Upper lobe of left lung (tissue), 6 donors: ENCODE results near the gene ARMH4. TPM values are rescaled to one million over a fixed set of nuclear protein-coding genes. Genes with fewer than 3 reads are reported as not detected.

Source experiments
- ATAC-seq, 2 donors: fragments of 200-7000 bp; cut with Tn5 transposase; one replicate each; pipeline ENCODE4 v1.9.1; 2022; ENCODE audit warnings: mild to moderate bottlenecking in 2 of 2, moderate library complexity in 2 of 2; ENCODE audit not compliant: low FRiP score in 2 of 2
- DNase-seq, 2 donors: peaks; one replicate each; pipeline ENCODE4 v3.0.0-alpha.2; 2019 to 2020
- H3K27ac ChIP-seq, 4 donors: fragments of 200-600 bp; sonication (generic); one replicate each; pipeline ENCODE4 v1.5.1; 2016 to 2019
- H3K27me3 ChIP-seq, 4 donors: fragments of 200-600 bp; sonication (generic); one replicate each; pipeline ENCODE4 v1.5.1; 2017 to 2019
- H3K36me3 ChIP-seq, 4 donors: fragments of 200-600 bp; sonication (generic); one replicate each; pipeline ENCODE4 v1.5.1; 2016 to 2019
- H3K4me1 ChIP-seq, 4 donors: fragments of 200-600 bp; sonication (generic); one replicate each; pipeline ENCODE4 v1.5.1; 2018 to 2019
- H3K4me3 ChIP-seq, 4 donors: fragments of 200-600 bp; sonication (generic); one replicate each; pipeline ENCODE4 v1.5.1; 2017 to 2019; ENCODE audit warnings: mild to moderate bottlenecking in 2 of 4, moderate library complexity in 1 of 4
- H3K9me3 ChIP-seq, 4 donors: fragments of 200-600 bp; sonication (generic); one replicate each; pipeline ENCODE4 v1.5.1; 2018 to 2019
- EP300 ChIP-seq, 4 donors: sonication (generic); formaldehyde crosslinking; IDR thresholded peaks; one replicate each; pipeline ENCODE4 v1.5.1; 2017; ENCODE audit warnings: antibody characterized with exemption in 4 of 4, control low read depth in 2 of 4
- POLR2A ChIP-seq, 4 donors: fragments of 450-650 bp; IDR thresholded peaks; one replicate each; pipeline ENCODE4 v1.5.1; 2016 to 2017; ENCODE audit warnings: antibody characterized with exemption in 4 of 4, mild to moderate bottlenecking in 2 of 4
- POLR2AphosphoS5 ChIP-seq, 2 donors: sonication (generic); formaldehyde crosslinking; IDR thresholded peaks; one replicate each; pipeline ENCODE4 v1.5.1; 2017; ENCODE audit warnings: antibody characterized with exemption in 2 of 2
- WGBS, 2 donors: methylation state at CpG; one replicate each; pipeline ENCODE4 v1.1.5; 2017 to 2018; 5-methylcytosine and 5-hydroxymethylcytosine counted together
- total RNA-seq, 6 donors: library from RNA; depleted of rRNA in 4 of 6; stranded (reverse); fragments of >200 nt in 4 of 6; gene quantifications; one replicate each; pipeline versions ENCODE4 v1.1.0 to v1.2.1, GENCODE V29; 2016 to 2021
- TF ChIP-seq, protein P1 (sequence below), 6 experiments: fragments of 450-650 bp in 4 of 6; fragments of 200-600 bp in 2 of 6; sonication (generic) in 2 of 6; IDR thresholded peaks; one replicate each; pipeline ENCODE4 v1.5.1; 2016 to 2019; ENCODE audit warnings: antibody characterized with exemption in 6 of 6
- donor health status: DM: no; HTN: no; CAD: no; lungs with moderate emphysema.
- donor health status: DM: no; HTN: yes; CAD: no; lungs with severe emphysema.

ARMH4 gene
- total RNA-seq, 6 donors from 2014 or later, result 1.0 to 6.2 (median 2.3) TPM

DNA sequence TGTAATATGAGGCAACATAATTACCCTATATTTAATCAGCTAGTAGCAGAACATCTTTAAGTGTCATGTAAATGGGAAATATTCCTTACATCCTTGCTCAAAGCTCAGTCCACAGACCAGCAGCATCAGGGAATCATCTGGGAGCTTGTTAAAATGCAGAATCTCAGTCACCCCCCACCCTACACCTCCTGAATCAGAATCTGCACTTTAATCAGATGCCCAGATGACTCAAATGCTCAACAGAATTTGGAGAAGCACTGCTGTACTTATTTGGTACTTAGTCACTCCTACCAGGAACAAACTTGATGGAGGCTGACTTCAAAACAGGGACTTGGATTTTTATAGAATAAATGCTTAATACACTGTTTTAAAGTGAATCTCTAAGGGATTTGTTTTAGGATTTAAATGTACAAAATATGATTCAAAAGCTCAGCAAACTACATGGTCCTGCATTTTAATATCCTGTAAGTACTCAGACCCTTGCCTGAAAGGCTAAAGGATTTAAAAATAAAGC is 96.5 kb downstream of the ARMH4 start:
- H3K27me3 ChIP-seq, result no peaks in the 10 kb centered on the region
- no peaks in the 10 kb centered on the region for H3K36me3 ChIP-seq
- H3K27ac ChIP-seq, result no peak overlapping the region
- ATAC-seq (no peak), DNase-seq (no peak)
- no peak overlapping the region for H3K4me3 ChIP-seq
- TF ChIP-seq EP300 (IDR thresholded peaks at IDR 0.05) (no peak), POLR2AphosphoS5 (IDR thresholded peaks at IDR 0.05) (no peak), POLR2A (IDR thresholded peaks at IDR 0.05) (no peak)
- TF ChIP-seq, protein P1, sequence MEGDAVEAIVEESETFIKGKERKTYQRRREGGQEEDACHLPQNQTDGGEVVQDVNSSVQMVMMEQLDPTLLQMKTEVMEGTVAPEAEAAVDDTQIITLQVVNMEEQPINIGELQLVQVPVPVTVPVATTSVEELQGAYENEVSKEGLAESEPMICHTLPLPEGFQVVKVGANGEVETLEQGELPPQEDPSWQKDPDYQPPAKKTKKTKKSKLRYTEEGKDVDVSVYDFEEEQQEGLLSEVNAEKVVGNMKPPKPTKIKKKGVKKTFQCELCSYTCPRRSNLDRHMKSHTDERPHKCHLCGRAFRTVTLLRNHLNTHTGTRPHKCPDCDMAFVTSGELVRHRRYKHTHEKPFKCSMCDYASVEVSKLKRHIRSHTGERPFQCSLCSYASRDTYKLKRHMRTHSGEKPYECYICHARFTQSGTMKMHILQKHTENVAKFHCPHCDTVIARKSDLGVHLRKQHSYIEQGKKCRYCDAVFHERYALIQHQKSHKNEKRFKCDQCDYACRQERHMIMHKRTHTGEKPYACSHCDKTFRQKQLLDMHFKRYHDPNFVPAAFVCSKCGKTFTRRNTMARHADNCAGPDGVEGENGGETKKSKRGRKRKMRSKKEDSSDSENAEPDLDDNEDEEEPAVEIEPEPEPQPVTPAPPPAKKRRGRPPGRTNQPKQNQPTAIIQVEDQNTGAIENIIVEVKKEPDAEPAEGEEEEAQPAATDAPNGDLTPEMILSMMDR (IDR thresholded peaks at IDR 0.05), result no peak
- H3K9me3 ChIP-seq, result no peaks in the 10 kb centered on the region
- H3K4me1 ChIP-seq, result no peaks in the 10 kb centered on the region

DNA sequence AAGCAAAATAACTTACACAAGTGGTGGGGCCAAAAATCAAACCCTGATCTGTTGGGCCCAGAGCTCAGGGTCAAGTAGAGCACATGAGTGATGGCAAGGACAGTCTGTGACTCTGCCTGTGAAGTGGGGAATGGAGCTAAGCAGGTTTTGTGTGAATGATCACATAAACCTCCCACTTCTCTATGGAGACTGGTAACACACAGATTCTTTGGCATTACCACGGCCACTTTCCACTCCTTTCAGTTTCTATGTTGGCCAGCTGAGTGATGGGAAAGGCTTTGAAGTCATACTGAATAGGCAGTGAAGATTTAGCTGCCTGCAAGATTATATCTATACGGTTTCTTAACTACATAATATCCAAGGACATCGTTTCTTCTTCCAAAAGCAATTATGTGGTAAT is 97.9 kb downstream of the ARMH4 start:
- Histone ChIP-seq H3K9me3 (no peaks in the 10 kb centered on the region), H3K27me3 (no peaks in the 10 kb centered on the region), H3K4me1 (no peaks in the 10 kb centered on the region), H3K36me3 (no peaks in the 10 kb centered on the region), H3K27ac (no peak overlapping the region), H3K4me3 (no peak overlapping the region)
- WGBS, 2 donors, result 83 to 87% methylated on average over 3 of the region's 3 CpGs
- no peak for ATAC-seq
- DNase-seq, result no peak
- TF ChIP-seq POLR2A (IDR thresholded peaks at IDR 0.05) (no peak), POLR2AphosphoS5 (IDR thresholded peaks at IDR 0.05) (no peak)
- TF ChIP-seq, protein P1 (IDR thresholded peaks at IDR 0.05), result no peak

DNA sequence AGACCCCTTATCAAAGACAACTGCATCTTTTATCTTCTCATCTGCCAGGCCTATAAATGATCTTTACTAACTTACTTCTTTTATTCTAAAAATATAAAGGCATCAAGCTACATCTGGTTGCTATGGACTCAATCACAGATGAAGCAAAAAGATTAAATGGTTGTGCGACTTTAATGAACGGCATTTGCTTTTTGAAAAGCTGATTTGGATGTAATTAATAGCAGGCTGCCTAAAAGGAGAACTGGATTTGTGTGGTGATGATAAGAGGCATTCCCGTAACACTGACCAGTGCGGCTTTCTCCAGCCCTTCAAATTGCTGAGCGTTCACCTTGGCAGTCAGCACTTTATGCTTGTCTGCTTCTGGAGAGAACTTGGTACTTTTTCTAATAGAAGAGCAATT is 103.8 kb downstream of the ARMH4 start:
- no peaks in the 10 kb centered on the region for H3K9me3 ChIP-seq
- WGBS, 2 donors, result 63 to 73% methylated on average over 5 of the region's 5 CpGs
- no peak for ATAC-seq
- no peak for DNase-seq
- TF ChIP-seq POLR2A (IDR thresholded peaks at IDR 0.05) (no peak), EP300 (IDR thresholded peaks at IDR 0.05) (no peak), POLR2AphosphoS5 (IDR thresholded peaks at IDR 0.05) (no peak)
- TF ChIP-seq, protein P1 (IDR thresholded peaks at IDR 0.05), result no peak
- H3K27me3 ChIP-seq, result no peaks in the 10 kb centered on the region
- H3K4me3 ChIP-seq, result no peak overlapping the region
- no peaks in the 10 kb centered on the region for H3K4me1 ChIP-seq
- no peak overlapping the region for H3K27ac ChIP-seq
- H3K36me3 ChIP-seq, result no peaks in the 10 kb centered on the region

DNA sequence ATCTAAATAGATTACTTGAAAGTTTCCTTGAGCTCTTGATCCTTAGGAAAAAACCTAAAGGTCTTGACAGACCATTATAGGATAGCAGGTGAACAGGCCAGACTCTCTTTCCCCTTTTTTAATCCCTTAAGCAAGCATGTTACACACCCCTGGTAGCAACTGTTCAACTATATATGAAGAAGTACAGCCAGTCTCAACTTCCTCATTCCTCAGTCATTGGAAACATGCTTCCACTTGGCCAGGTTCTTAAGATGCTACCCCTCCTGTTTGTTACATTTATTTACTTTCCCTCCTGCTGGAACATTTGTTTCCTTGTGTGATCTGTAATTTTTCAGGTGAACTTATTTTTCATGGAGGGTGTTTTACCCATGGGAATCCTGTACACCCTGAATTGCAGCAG is 124.1 kb downstream of the ARMH4 start:
- ATAC-seq, result no peak
- no peak for DNase-seq
- Histone ChIP-seq H3K4me1 (no peaks in the 10 kb centered on the region), H3K4me3 (no peak overlapping the region), H3K36me3 (no peaks in the 10 kb centered on the region), H3K27me3 (no peaks in the 10 kb centered on the region), H3K27ac (no peak overlapping the region), H3K9me3 (no peaks in the 10 kb centered on the region)
- TF ChIP-seq POLR2A (IDR thresholded peaks at IDR 0.05) (no peak), EP300 (IDR thresholded peaks at IDR 0.05) (no peak), POLR2AphosphoS5 (IDR thresholded peaks at IDR 0.05) (no peak)
- TF ChIP-seq, protein P1 (IDR thresholded peaks at IDR 0.05), result no peak

DNA sequence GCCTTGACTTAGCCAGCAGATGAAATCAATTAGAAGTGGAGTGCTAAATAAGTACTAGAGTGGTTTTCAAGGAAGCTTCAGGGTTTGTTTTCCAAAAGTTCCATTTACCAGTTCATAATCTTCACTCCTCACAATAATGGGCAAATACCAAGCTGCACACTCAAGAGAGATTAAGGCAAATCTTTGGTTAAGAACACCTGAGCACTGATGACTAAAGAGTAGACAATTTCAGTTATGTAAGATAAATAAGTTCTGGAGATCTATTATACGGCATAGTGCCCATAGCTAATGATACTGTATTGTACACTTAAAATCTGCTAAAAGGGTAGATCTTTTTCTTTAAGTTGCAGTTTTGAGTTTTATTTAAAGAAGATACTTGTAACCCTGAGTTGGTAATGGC is 125.0 kb downstream of the ARMH4 start:
- Histone ChIP-seq H3K27ac (no peak overlapping the region), H3K4me3 (no peak overlapping the region), H3K36me3 (no peaks in the 10 kb centered on the region), H3K9me3 (no peaks in the 10 kb centered on the region), H3K4me1 (no peaks in the 10 kb centered on the region), H3K27me3 (no peaks in the 10 kb centered on the region)
- no peak for ATAC-seq
- TF ChIP-seq EP300 (IDR thresholded peaks at IDR 0.05), result no peak
- TF ChIP-seq, protein P1 (IDR thresholded peaks at IDR 0.05), result no peak
- no peak for TF ChIP-seq POLR2AphosphoS5 (IDR thresholded peaks at IDR 0.05)
- no peak for TF ChIP-seq POLR2A (IDR thresholded peaks at IDR 0.05)
- DNase-seq, result no peak
- 71 to 92% methylated on average over 1 of the region's 1 CpG for WGBS, 2 donors
